HUDEP-2 (cell line): ENCODE results near the gene TUBGCP2.
"Not testable (repeated sequence)": the region's sequence is repeated elsewhere in the genome, so short reads cannot be mapped to it uniquely, and the experiment has no call there.

Experiments used
- DNase-seq, 76 experiments: peaks; one replicate each; lab custom pipeline; 2025; ENCODE audit not compliant: unreplicated experiment in 76 of 76; lab: John Stamatoyannopoulos, UW

Gene TUBGCP2

GRCh38 chr10:133235932-133236331, 72.7 kb downstream of the TUBGCP2 start:
- DNase-seq: no peak

- no peak for DNase-seq
These were observed 73.3 kb downstream of the TUBGCP2 start for GRCh38 chr10:133235265-133235855.

GRCh38 chr10:133234796-133235195, 73.9 kb downstream of the TUBGCP2 start:
- DNase-seq: not testable (repeated sequence)

GRCh38 chr10:133231946-133232574, 76.6 kb downstream of the TUBGCP2 start:
- DNase-seq: no peak

GRCh38 chr10:133231244-133231945, 77.3 kb downstream of the TUBGCP2 start:
- DNase-seq: no peak

- peak in 24 of 76 experiments; percentile 6 to 50 (median 30) for DNase-seq
These were observed 78.1 kb downstream of the TUBGCP2 start for GRCh38 chr10:133230387-133231195.

- DNase-seq: no peak
These were observed 78.7 kb downstream of the TUBGCP2 start, which contains the start of gene UTF1 for GRCh38 chr10:133230044-133230361. Gene UTF1, plus strand, starts transcription at chr10:133230217. Its CDS starts 72 bp downstream, at chr10:133230289.

GRCh38 chr10:133229265-133230043, 79.2 kb downstream of the TUBGCP2 start:
- no peak for DNase-seq
